HEK293T (cell line): ENCODE data around the gene FARP2.

Experiments
- CTCF ChIA-PET: fragments of 350-600 bp; formaldehyde crosslinking; extraction: SDS; loops from one replicate; lab custom pipeline; 2021; ENCODE audit warnings: antibody characterized with exemption, inconsistent platforms; lab: Yijun Ruan, JAX
- POLR2A ChIA-PET: fragments of 350-600 bp; formaldehyde crosslinking; extraction: SDS; loops from one replicate; lab custom pipeline; 2020; ENCODE audit warnings: antibody characterized with exemption, inconsistent platforms; lab: Yijun Ruan, JAX
- DNase-seq: peaks from one replicate; pipeline ENCODE4 v3.0.0; 2012; ENCODE audit warnings: mixed read lengths; ENCODE audit errors: extremely low spot score
- ARNT ChIP-seq: fragments of 450-650 bp; IDR thresholded peaks from 2 replicates; pipeline ENCODE4 v1.6.1; 2017; ENCODE audit warnings: mild to moderate bottlenecking
- BHLHE40 ChIP-seq: fragments of 450-650 bp; IDR thresholded peaks from 2 replicates; pipeline ENCODE4 v1.6.1; 2016; ENCODE audit warnings: mild to moderate bottlenecking, moderate library complexity, borderline replicate concordance
- CTBP1 ChIP-seq: fragments of 450-650 bp; IDR thresholded peaks from 2 replicates; pipeline ENCODE4 v1.6.1; 2016; ENCODE audit warnings: borderline replicate concordance
- ELF4 ChIP-seq: fragments of 450-650 bp; IDR thresholded peaks from 2 replicates; pipeline ENCODE4 v1.6.1; 2017; ENCODE audit warnings: antibody characterized with exemption
- FOXA1 ChIP-seq: fragments of 450-650 bp; IDR thresholded peaks from 2 replicates; pipeline ENCODE4 v1.6.1; 2016; ENCODE audit warnings: mild to moderate bottlenecking
- FOXK2 ChIP-seq: fragments of 450-650 bp; IDR thresholded peaks from 2 replicates; pipeline ENCODE4 v1.6.1; 2016; ENCODE audit warnings: mild to moderate bottlenecking
- FOXM1 ChIP-seq: fragments of 450-650 bp; IDR thresholded peaks from 2 replicates; pipeline ENCODE4 v1.6.1; 2017; ENCODE audit warnings: mild to moderate bottlenecking, borderline replicate concordance
- HDGF ChIP-seq: fragments of 450-650 bp; IDR thresholded peaks from 2 replicates; pipeline ENCODE4 v1.6.1; 2017; ENCODE audit warnings: antibody characterized with exemption, borderline replicate concordance
- L3MBTL2 ChIP-seq: fragments of 450-650 bp; conservative IDR thresholded peaks from 2 replicates; pipeline ENCODE4 v1.6.1; 2016; ENCODE audit warnings: mild to moderate bottlenecking
- LEF1 ChIP-seq: fragments of 450-650 bp; IDR thresholded peaks from 2 replicates; pipeline ENCODE4 v1.6.1; 2017; ENCODE audit warnings: mild to moderate bottlenecking, borderline replicate concordance
- NFRKB ChIP-seq: fragments of 450-650 bp; IDR thresholded peaks from 2 replicates; pipeline ENCODE4 v1.6.1; 2016; ENCODE audit warnings: mild to moderate bottlenecking, moderate library complexity
- SP1 ChIP-seq: fragments of 450-650 bp; IDR thresholded peaks from 2 replicates; pipeline ENCODE4 v1.6.1; 2017
- SUZ12 ChIP-seq: fragments of 450-650 bp; IDR thresholded peaks from 2 replicates; pipeline ENCODE4 v1.6.1; 2016; ENCODE audit warnings: mild to moderate bottlenecking
- TARDBP ChIP-seq: fragments of 450-650 bp; IDR thresholded peaks from 2 replicates; pipeline ENCODE4 v1.6.1; 2016
- ZNF384 ChIP-seq: fragments of 450-650 bp; IDR thresholded peaks from 2 replicates; pipeline ENCODE4 v1.6.1; 2016
- TF ChIP-seq, protein P1 (sequence below): fragments of 450-650 bp; IDR thresholded peaks from 2 replicates; pipeline ENCODE4 v1.6.1; 2016

FARP2 gene

DNA sequence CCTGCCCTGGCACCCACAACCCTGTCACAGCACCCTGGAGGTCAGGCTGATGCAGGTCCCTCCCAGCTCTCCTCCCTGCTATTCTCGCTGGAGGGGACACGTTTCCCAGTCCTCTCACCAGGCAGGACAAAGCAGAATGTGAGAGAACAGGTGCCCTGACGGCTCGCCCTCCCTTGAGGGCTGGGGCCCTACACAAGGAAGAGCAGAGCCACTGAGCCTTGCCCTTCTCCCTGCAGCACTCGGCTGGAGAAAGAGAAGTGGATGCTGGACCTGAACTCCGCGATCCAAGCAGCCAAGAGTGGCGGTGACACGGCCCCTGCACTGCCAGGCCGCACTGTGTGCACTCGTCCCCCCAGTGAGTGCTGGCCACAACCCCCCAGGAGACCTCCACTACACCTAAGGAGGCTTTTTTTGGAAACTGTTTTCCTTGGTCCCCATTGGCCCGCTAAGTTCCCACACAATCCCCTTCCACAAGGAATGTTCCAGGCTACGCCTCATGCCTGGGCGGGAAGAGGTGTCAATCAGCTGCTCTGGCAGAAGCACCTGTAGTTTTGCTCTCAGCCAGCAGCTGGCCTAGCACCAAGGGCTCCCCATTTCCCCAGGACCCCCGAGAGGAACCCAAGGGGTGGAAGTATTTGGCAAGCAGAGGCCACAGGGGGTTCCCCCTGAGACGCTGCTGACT, 134.9 kb downstream of the FARP2 start:
- TF ChIP-seq LEF1 (no peak), NFRKB (no peak), HDGF (no peak), FOXA1 (no peak), BHLHE40 (no peak), TARDBP (no peak), ELF4 (no peak), FOXK2 (no peak), FOXM1 (no peak), L3MBTL2 (no peak), ARNT (no peak), CTBP1 (no peak), SP1 (no peak), SUZ12 (no peak), ZNF384 (no peak)
- TF ChIP-seq, protein P1, sequence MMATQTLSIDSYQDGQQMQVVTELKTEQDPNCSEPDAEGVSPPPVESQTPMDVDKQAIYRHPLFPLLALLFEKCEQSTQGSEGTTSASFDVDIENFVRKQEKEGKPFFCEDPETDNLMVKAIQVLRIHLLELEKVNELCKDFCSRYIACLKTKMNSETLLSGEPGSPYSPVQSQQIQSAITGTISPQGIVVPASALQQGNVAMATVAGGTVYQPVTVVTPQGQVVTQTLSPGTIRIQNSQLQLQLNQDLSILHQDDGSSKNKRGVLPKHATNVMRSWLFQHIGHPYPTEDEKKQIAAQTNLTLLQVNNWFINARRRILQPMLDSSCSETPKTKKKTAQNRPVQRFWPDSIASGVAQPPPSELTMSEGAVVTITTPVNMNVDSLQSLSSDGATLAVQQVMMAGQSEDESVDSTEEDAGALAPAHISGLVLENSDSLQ, result no peak; the same call in 1 of the 2 replicates
- ChIA-PET POLR2A (interaction anchor here (0.7 to 1.0 kb wide), 2 partner anchors 16 to 133 kb away, joined by 3 read pairs; no protein-coding TSS in a partner anchor), CTCF (no interaction called here)
- no peak for DNase-seq

DNA sequence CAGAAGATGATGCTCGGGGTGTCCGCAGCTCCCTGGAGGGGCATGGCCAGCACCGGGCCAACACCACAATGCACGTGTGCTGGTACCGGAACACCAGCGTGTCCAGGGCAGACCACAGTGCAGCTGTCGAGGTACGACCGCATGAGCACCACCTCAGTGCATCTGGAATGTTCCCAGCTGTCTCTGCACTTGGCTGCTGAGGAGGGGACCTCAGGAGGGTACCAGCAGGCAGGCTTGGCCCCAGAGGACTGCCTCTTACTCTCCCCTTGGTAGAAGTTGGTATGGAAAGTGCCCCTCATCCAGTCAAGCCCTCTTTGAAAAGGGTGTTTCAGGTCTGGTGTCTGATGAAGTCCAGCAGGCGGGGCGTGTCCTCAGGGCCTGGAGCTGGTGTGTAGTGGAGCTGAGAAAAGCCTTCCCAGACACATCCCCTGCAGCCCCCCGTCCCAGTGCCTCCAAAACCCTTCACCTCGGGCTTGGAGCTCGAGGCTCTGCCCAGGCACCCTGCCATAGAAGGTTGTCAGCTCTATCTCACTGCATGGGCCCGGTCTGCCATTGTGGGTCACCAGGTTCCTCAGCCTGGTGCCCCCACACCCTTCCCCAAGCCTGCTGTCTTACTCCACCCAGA, 135.6 kb downstream of the FARP2 start:
- ChIA-PET POLR2A (interaction anchor here (1.0 kb wide), 1 partner anchor 133 kb away, joined by 3 read pairs; no protein-coding TSS in a partner anchor), CTCF (no interaction called here)
- no peak for TF ChIP-seq CTBP1
- TF ChIP-seq ELF4, result no peak
- TF ChIP-seq NFRKB, result no peak
- no peak for TF ChIP-seq LEF1
- no peak for TF ChIP-seq FOXA1
- no peak for TF ChIP-seq ZNF384
- TF ChIP-seq, protein P1, result no peak
- TF ChIP-seq ARNT, result no peak
- no peak for TF ChIP-seq SP1
- no peak for DNase-seq

DNA sequence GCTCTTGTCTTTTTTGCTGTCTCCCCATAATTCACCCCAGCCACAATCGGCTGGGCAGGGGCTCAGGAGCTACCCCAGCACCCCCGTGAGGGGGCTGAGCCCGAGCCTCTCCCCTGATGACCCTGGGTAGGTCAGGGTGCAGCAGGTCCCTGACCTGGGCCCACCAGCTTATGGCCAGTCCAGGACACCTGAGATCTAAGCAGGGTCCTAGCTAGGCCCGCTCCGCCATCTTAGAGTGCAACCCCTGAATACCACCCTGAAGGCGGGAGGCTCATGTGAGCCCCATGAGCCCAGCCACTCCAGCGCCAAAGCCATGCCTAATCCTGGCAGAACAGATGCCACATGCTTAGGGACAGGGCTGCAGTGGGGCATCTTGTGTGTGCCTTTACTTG, 136.1 kb downstream of the FARP2 start:
- TF ChIP-seq BHLHE40 (no peak), SUZ12 (no peak), L3MBTL2 (no peak), FOXK2 (no peak), FOXA1 (no peak), LEF1 (no peak)
- ChIA-PET CTCF (no interaction called here), POLR2A (interaction anchor here (1.0 kb wide), 1 partner anchor 134 kb away, joined by 3 read pairs; no protein-coding TSS in a partner anchor)
- DNase-seq, result no peak

DNA sequence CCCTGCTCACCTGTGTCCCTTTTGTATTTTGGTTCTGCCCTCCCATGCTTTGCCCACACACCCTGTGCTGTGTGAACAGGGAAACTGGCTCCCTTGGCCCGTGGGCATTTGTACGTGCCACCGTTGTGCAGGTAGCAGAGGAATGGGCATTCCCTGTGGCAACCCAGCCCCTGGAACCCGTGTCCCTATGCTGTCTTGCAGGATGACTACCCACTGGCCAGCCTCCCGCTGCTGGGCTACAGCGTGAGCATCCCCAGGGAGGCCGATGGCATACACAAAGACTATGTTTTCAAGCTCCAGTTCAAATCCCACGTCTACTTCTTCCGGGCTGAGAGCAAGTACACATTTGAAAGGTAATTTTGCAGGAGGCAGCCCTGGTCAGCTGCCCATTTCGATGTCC, 137.0 kb downstream of the FARP2 start:
- no peak for DNase-seq
- CTCF ChIA-PET, result no interaction called here
- POLR2A ChIA-PET, result no interaction called here
- TF ChIP-seq SUZ12, result no peak
- no peak for TF ChIP-seq CTBP1
- TF ChIP-seq FOXK2, result no peak
- no peak for TF ChIP-seq TARDBP
- TF ChIP-seq SP1, result no peak
- no peak for TF ChIP-seq HDGF
- TF ChIP-seq ARNT, result no peak
- no peak for TF ChIP-seq BHLHE40
- no peak for TF ChIP-seq L3MBTL2
- TF ChIP-seq ELF4, result no peak
- TF ChIP-seq FOXM1, result no peak
- no peak for TF ChIP-seq LEF1
- no peak for TF ChIP-seq NFRKB
- TF ChIP-seq, protein P1, result no peak
- TF ChIP-seq ZNF384, result no peak
- TF ChIP-seq FOXA1, result no peak

DNA sequence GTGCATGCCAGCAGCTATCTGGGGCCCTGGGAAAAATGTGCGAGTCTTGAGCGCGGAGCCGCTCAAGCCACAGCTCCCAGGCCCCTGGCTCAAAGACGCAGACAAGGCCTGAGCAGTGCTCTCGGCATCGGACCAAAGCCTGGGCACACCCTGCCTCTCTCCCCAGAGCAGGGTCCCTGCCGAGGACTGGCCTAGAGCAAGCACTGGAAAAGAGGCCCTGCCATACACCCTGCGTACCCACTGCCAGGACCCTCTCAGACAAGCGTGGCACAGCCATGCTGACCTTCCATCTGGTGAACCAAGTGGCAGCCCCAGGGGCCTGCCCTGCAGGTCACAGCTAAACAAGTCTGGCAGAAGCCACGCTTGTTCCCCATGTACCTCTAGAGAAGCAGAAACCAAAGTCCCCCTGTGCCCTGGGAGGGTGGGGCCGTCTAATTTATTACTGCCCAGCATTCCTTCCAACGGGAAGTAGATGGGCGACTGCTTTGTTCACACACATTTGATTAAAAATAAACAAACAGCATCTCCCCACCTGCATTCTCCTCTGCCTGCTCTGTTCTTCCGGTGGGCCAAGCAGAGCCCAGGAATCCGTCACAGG, 138.3 kb downstream of the FARP2 start:
- ChIA-PET CTCF (no interaction called here), POLR2A (no interaction called here)
- no peak for DNase-seq
- TF ChIP-seq BHLHE40 (no peak), HDGF (no peak), NFRKB (no peak), FOXK2 (no peak), L3MBTL2 (no peak), FOXM1 (no peak), LEF1 (no peak), SUZ12 (no peak), SP1 (no peak), ELF4 (no peak), ARNT (no peak), TARDBP (no peak), FOXA1 (no peak)
- TF ChIP-seq, protein P1, result no peak
